ENCODE results near the gene SLC35F3. TPM values are rescaled to one million over a fixed set of nuclear protein-coding genes. Genes with fewer than 3 reads are reported as not detected.

SLC35F3 gene
- total and polyA plus RNA-seq, 9 of the 15 experiments (the other 6 are each of a cell fraction or from before 2014, with no cell fraction given): 0.04 to 0.07 (median 0.04) TPM; not detected in 6

DNA sequence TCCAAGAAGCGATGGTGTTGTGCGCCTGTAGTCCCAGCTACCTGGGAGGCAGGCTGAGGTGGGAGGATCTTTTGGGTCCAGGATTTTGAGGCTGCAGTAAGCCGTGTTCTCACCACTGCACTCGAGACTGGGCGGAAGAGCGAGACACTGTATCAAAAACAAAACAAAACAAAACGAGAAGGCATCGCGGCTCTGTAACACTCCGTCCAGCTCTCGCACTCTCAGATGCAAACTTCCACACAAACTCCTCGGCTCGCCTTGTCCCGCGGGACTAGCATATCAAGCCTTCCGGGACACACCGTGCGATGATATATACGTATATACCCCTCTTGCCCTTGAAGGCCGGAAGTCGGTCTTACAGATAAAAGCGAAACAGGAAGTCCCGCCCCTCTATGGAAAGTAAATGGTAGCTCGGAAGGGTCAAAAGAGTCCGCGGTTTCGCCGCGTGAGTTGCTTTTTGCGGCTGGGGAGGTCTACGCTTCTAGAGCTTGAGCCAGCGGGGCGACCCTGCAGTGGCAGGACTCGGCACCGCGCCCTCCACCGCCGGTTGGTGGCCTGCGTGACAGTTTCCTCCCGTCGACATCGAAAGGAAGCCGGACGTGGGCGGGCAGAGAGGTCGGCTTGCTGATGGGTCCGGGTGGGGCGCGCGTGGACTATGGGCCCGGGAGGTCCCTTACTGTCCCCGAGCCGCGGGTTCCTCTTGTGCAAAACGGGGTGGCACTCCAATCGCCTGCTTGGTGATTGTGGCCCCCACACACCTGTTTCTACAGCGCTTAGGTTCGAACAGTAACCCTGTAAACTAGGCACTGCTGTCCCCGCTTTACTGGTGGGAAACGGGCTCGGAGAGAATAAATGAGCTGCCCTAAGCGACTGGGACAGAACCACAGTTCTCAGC lies 468.8 kb downstream of the SLC35F3 start, which contains the start of gene COA6 (continued):
- TF ChIP-seq ZNF165 (CRISPR knock-in tag; IDR thresholded peaks at IDR 0.05; ENCODE audit: borderline replicate concordance) (peak; percentile 44; the same call in 1 of the 2 replicates), LCOR (CRISPR knock-in tag; IDR thresholded peaks at IDR 0.05) (peak; percentile 77), ZSCAN29 (IDR thresholded peaks at IDR 0.05) (no peak), NELFE (IDR thresholded peaks at IDR 0.05; ENCODE audit: insufficient read depth, insufficient read length) (no peak), ELF4 (CRISPR knock-in tag; IDR thresholded peaks at IDR 0.05) (peak; percentile 96), TGIF2 (CRISPR knock-in tag; IDR thresholded peaks at IDR 0.05) (no peak), TRIM28 (IDR thresholded peaks at IDR 0.05) (peak; percentile 59; the same call in 1 of the 2 replicates), EGR1 (conservative IDR thresholded peaks at IDR 0.05) (peak; percentile 99), COPS2 (conservative IDR thresholded peaks at IDR 0.05) (no peak), MTA3 (IDR thresholded peaks at IDR 0.05; ENCODE audit: borderline replicate concordance) (peak; percentile 100), HDAC3 (IDR thresholded peaks at IDR 0.05; ENCODE audit: borderline replicate concordance, partially characterized antibody) (peak; percentile 53), BACH1 (tag; IDR thresholded peaks at IDR 0.05) (no peak), ZNF668 (CRISPR knock-in tag; IDR thresholded peaks at IDR 0.05) (0 out of 2 replicates have a peak, but pooled peaks have one; percentile 8)
- TF ChIP-seq, protein P1, sequence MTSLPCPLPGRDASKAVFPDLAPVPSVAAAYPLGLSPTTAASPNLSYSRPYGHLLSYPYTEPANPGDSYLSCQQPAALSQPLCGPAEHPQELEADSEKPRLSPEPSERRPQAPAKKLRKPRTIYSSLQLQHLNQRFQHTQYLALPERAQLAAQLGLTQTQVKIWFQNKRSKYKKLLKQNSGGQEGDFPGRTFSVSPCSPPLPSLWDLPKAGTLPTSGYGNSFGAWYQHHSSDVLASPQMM (CRISPR knock-in tag; IDR thresholded peaks at IDR 0.05): no peak
- TF ChIP-seq, protein P2, sequence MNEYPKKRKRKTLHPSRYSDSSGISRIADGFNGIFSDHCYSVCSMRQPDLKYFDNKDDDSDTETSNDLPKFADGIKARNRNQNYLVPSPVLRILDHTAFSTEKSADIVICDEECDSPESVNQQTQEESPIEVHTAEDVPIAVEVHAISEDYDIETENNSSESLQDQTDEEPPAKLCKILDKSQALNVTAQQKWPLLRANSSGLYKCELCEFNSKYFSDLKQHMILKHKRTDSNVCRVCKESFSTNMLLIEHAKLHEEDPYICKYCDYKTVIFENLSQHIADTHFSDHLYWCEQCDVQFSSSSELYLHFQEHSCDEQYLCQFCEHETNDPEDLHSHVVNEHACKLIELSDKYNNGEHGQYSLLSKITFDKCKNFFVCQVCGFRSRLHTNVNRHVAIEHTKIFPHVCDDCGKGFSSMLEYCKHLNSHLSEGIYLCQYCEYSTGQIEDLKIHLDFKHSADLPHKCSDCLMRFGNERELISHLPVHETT (CRISPR knock-in tag; conservative IDR thresholded peaks at IDR 0.05 in 1 of 2, IDR thresholded peaks at IDR 0.05 in 1 of 2): peak in 1 of 2 experiments; percentile 88; a peak in 2 of 4 replicates
- TF ChIP-seq, protein P3, sequence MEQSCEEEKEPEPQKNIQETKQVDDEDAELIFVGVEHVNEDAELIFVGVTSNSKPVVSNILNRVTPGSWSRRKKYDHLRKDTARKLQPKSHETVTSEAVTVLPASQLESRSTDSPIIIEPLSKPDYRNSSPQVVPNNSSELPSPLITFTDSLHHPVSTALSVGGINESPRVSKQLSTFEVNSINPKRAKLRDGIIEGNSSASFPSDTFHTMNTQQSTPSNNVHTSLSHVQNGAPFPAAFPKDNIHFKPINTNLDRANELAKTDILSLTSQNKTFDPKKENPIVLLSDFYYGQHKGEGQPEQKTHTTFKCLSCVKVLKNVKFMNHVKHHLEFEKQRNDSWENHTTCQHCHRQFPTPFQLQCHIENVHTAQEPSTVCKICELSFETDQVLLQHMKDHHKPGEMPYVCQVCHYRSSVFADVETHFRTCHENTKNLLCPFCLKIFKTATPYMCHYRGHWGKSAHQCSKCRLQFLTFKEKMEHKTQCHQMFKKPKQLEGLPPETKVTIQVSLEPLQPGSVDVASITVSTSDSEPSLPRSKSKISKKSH (CRISPR knock-in tag; IDR thresholded peaks at IDR 0.05): no peak
- TF ChIP-seq, protein P4, sequence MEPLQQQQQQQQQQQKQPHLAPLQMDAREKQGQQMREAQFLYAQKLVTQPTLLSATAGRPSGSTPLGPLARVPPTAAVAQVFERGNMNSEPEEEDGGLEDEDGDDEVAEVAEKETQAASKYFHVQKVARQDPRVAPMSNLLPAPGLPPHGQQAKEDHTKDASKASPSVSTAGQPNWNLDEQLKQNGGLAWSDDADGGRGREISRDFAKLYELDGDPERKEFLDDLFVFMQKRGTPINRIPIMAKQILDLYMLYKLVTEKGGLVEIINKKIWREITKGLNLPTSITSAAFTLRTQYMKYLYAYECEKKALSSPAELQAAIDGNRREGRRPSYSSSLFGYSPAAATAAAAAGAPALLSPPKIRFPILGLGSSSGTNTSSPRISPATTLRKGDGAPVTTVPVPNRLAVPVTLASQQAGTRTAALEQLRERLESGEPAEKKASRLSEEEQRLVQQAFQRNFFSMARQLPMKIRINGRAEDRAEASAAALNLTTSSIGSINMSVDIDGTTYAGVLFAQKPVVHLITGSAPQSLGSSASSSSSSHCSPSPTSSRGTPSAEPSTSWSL (CRISPR knock-in tag; IDR thresholded peaks at IDR 0.05; ENCODE audit: borderline replicate concordance): no peak
- TF ChIP-seq, protein P5, sequence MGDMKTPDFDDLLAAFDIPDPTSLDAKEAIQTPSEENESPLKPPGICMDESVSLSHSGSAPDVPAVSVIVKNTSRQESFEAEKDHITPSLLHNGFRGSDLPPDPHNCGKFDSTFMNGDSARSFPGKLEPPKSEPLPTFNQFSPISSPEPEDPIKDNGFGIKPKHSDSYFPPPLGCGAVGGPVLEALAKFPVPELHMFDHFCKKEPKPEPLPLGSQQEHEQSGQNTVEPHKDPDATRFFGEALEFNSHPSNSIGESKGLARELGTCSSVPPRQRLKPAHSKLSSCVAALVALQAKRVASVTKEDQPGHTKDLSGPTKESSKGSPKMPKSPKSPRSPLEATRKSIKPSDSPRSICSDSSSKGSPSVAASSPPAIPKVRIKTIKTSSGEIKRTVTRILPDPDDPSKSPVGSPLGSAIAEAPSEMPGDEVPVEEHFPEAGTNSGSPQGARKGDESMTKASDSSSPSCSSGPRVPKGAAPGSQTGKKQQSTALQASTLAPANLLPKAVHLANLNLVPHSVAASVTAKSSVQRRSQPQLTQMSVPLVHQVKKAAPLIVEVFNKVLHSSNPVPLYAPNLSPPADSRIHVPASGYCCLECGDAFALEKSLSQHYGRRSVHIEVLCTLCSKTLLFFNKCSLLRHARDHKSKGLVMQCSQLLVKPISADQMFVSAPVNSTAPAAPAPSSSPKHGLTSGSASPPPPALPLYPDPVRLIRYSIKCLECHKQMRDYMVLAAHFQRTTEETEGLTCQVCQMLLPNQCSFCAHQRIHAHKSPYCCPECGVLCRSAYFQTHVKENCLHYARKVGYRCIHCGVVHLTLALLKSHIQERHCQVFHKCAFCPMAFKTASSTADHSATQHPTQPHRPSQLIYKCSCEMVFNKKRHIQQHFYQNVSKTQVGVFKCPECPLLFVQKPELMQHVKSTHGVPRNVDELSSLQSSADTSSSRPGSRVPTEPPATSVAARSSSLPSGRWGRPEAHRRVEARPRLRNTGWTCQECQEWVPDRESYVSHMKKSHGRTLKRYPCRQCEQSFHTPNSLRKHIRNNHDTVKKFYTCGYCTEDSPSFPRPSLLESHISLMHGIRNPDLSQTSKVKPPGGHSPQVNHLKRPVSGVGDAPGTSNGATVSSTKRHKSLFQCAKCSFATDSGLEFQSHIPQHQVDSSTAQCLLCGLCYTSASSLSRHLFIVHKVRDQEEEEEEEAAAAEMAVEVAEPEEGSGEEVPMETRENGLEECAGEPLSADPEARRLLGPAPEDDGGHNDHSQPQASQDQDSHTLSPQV (IDR thresholded peaks at IDR 0.05): peak; percentile 46; the same call in 1 of the 2 replicates

Data from K562 (cell line).